ENCODE data around the gene XPNPEP3.
"Not testable (repeated sequence)": the region's sequence is repeated elsewhere in the genome, so short reads cannot be mapped to it uniquely, and the experiment has no call there.

The XPNPEP3 gene

GRCh38 chr22:40855071-40855978 is 1.6 kb upstream of the XPNPEP3 start:
- no peak for DNase-seq
- intact Hi-C loops (cut with DNase I) = no loop called here

DNA sequence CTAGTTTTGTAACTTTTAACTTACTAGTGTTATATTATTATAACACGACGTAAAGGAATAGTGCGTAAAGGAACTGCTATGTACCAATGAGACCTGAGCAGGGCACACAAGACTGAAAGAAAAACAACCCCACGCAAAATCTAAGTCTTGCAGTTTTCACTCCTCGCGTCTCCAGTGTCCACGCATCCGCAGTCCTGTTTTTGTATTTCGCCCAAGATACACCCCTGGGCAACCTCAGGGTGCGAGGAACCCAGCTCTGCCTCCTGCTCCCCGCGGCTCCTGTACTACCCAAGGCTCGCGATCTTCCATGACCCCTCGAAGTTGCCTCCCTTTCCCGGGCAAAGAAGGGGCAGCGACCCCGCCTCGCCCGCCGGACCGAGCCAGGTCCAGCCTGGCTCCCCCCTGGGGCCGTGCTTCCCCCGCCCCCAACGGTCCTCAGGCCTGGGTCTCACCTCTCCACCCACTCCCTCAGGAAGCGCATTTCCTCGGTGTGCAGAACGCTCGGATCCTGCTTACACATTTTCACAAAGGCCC is 902 bp upstream of the XPNPEP3 start:
- intact Hi-C loops (cut with DNase I) = loop anchor here (2.0 kb wide), 1 partner anchor 37 kb away; the partner anchor contains the start of gene SLC25A17
- DNase-seq = peak in 4 of 10 donors; percentile 10 to 83 (median 45)

DNA sequence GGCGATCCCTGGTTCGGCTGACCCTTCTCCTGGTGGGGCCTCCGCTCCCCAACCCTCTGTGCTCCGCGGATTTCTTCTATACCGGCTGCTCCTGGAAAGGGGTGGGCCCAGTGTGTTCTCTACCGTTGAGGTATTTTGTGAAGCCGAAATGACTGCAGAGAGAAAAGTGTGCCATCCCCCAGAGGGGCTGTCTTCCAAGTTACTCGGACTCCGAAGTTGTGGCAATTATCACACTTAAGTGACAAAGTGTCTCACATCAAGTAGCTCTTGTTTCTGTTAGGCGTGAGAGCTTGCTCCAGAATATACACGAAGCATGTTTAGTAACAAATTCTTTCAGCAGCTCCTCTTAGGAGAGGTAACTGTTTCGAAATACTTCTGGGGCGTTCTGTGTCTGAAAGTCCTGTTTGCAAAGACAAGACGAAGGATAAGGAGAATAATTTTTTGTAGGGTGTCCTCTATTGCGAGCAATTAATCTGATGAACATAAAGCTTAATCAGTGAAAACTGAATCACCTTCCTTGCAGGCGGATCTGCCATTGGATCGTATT is 434 bp downstream of the XPNPEP3 start:
- DNase-seq = no peak
- intact Hi-C loops (cut with DNase I) = loop anchor here (2.0 kb wide), 1 partner anchor 39 kb away; the partner anchor contains the start of gene SLC25A17

- DNase-seq = no peak
- intact Hi-C loops (cut with DNase I) = no loop called here
Observed at GRCh38 chr22:40862013-40862412, 5.1 kb downstream of the XPNPEP3 start, which contains the start of gene DNAJB7. TSS of gene DNAJB7 (minus strand) at chr22:40862113. CDS start at chr22:40861994, 119 bp downstream.

DNA sequence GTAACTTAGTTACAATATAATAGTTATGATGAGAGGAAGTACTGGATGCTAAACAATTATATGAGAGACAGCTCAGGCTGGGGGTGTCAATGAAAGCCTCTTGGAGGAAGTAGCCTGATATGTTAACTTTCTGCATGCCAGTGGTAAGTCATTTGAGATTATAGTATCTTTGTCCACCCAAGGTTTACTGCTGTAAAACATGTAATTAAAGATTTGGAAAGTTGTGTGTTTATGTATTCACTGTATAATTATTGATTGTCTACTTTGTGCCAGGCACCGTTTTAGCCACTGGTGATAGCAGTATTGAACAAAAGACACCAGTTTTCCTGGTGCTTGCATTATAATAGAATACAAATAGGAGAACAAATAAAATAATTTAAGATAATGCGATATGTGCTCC is 5.6 kb downstream of the XPNPEP3 start:
- intact Hi-C loops (cut with DNase I) = no loop called here

DNA sequence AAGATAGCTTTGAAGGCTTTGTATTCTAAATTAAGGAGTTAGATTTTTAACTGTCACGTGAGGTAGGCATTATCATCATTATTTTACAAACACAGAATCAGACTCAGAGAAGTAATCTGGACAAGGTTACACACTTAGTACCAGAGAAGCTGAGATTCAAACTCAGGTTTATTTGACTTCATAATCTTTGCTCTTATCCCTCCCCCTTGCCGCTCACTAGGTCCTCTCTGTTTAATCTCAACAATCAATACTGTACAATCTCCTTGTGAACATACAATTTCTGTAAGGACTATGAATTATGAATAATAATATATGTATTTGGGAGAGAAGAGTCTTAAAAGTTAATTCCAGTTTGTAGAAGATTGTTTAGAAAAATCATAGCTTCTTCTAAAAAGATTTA is 10.2 kb downstream of the XPNPEP3 start:
- intact Hi-C loops (cut with DNase I) = no loop called here
- DNase-seq = no peak

More for the DNA sequence above, 5.6 kb downstream of the XPNPEP3 start:
- DNase-seq = no peak

- intact Hi-C loops (cut with DNase I); DNase-seq: not testable (repeated sequence)
Observed at GRCh38 chr22:40868379-40868778, 11.4 kb downstream of the XPNPEP3 start.

DNA sequence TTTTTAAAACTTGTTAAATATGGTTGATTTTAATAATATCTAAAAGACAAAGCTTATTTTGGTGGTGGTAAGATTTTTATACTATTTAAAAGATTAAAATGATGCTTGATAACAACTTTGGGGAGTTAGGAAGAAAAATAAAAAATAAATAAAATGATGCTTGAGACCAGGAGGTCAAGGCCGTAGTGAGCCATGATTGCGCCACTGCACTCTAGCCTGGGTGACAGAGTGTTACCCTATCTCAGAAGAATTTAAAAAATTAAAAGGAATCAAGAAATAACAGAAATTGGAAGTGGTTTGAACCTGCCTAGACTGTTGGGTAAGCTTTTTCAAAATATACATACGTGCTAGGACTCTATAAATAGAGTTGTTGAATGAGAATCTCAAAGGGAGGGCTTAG is 17.1 kb downstream of the XPNPEP3 start:
- intact Hi-C loops (cut with DNase I) = no loop called here
- DNase-seq = no peak

- intact Hi-C loops (cut with DNase I) = no loop called here
- no peak for DNase-seq
Observed at GRCh38 chr22:40875111-40875510, 18.2 kb downstream of the XPNPEP3 start.

- intact Hi-C loops (cut with DNase I) = no loop called here
- no peak for DNase-seq
Observed at GRCh38 chr22:40876907-40877306, 20.0 kb downstream of the XPNPEP3 start.

DNA sequence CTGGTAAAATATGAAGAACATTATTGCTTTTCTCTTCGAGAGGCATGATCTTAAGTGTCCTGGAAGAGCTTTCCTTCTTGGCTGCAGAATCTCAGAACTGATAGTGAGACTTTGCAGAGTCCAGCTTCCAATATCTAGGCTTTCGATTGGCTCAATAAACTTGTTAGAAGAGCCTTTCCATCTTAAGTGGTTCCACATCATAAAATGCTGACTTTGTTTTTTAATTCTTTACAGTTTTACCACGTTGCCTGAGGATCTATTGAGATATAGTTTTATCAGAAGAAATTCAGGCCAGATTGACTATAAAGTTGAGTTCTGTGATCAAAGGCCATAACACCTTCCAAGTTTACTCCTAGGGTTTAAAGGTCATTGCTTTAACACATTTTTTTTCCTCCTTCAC is 20.5 kb downstream of the XPNPEP3 start:
- intact Hi-C loops (cut with DNase I) = no loop called here
- no peak for DNase-seq

- intact Hi-C loops (cut with DNase I) = no loop called here
- DNase-seq = no peak
Observed at GRCh38 chr22:40878922-40879321, 22.0 kb downstream of the XPNPEP3 start.

GRCh38 chr22:40889116-40889515 is 32.2 kb downstream of the XPNPEP3 start:
- intact Hi-C loops (cut with DNase I) = no loop called here
- DNase-seq = no peak

DNA sequence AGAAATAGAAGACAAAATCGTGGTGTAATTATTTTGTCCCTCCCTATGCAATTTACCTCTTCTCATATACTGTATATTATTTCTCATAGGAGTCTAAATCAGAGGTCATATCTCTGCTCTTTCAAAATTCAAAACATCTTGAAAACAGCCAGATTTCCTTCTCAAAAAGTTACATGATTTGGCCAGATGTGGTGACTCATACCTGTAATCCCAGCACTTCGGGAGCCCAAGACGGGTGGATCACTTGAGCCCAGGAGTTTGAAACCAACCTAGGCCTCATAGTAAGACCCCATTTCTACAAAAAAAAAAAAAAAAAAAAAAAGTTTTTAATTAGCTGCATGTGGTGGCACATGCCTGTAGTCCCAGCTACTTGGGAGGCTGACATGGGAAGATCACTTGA is 33.9 kb downstream of the XPNPEP3 start:
- DNase-seq = no peak
- intact Hi-C loops (cut with DNase I) = loop anchor here (10.0 kb wide), 2 partner anchors 76 to 236 kb away; partner anchors contain the start of gene SLC25A17

DNA sequence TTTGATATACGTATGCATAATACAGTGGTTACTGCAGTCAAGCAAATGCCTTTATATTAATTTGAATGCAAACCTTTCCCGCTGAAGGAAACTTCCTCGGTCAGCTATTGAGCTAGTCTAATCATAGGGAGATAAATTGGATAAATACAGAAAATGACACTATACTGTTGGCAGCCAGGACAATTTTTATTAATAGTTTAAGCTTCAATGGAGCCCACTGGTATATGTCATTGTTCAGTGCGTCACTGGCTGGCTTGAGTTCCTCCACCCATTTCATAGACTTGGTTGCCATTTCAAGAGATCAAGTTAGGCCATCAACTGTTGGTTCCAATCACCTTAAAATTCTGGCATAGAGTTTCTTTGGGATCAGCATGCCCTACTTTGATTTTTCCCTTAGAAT is 37.5 kb downstream of the XPNPEP3 start:
- intact Hi-C loops (cut with DNase I) = loop anchor here (10.0 kb wide), 2 partner anchors 80 to 240 kb away; partner anchors contain the start of gene SLC25A17
- DNase-seq = no peak

DNA sequence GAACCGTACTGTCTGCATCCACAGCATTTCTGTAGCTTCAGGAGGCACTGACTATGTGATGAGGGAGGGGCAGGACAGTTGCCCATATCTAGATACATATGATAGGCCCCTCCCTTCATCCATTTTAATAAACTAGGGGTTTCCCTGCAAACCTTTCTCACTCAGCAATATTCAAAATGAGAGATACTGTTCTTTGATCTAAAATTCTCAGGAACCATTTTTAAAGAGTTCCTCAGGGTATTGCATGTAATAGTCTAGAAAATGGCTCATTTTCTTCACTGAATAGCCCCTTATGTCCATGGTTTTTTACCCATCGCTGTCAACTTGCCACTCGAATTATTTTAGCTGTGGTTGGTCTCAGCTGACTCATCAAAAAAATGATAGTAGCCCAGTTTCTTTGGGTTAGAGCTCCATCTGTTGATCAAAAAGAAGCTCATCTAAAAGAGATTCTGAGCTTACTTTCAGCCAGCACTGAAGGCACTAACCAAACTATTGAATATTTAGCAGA is 42.0 kb downstream of the XPNPEP3 start:
- no peak for DNase-seq
- intact Hi-C loops (cut with DNase I) = loop anchor here (10.0 kb wide), 2 partner anchors 84 to 244 kb away; partner anchors contain the start of gene SLC25A17

GRCh38 chr22:40904101-40904500 is 47.2 kb downstream of the XPNPEP3 start:
- DNase-seq = no peak
- intact Hi-C loops (cut with DNase I) = no loop called here

- intact Hi-C loops (cut with DNase I) = no loop called here
- DNase-seq = no peak
Observed at GRCh38 chr22:40908895-40909294, 51.9 kb downstream of the XPNPEP3 start.

- intact Hi-C loops (cut with DNase I) = no loop called here
- no peak for DNase-seq
Observed at GRCh38 chr22:40911772-40912171, 54.8 kb downstream of the XPNPEP3 start.

DNA sequence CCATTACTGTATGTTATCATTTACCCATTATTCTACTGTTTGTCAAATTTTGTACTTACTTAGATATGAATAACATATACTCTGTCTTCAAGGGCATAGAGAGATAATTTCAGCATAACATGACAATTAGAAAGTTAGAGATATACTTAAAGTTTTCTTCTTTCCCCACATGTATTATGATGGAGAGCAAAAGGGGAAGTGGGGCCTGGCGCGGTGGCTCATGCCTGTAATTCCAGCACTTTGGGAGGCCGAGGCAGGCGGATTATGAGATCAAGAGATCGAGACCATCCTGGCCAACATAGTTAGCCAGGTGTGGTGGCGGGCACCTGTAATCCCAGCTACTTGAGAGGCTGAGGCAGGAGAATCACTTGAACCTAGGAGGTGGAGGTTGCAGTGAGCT is 56.0 kb downstream of the XPNPEP3 start:
- DNase-seq; intact Hi-C loops (cut with DNase I): not testable (repeated sequence)

DNA sequence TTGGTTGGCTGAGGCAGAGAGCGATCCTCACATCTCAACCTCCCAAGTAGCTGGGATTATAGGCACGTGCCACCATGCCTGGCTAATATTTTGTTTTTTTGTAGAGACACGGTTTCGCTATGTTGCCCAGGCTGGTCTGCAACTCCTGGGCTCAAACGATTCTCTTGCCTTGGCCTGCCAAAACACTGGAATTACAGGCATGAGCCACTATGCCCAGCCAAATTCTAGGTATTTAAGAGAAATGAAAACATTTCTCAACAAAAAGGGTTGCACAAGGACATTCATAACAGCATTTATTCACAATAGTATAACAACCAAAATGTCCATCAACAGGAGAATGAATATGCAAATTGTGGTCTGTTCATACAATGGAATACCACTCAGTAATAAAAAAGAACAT is 62.5 kb downstream of the XPNPEP3 start:
- no peak for DNase-seq
- intact Hi-C loops (cut with DNase I) = no loop called here
